K562 (cell line): ENCODE data around the gene FPGS.
A peak's percentile ranks its signal among the peaks of the same experiment; 100 is the strongest.

ENCODE experiments used
- JUN ChIP-seq, 2 experiments: sonication (generic) in 1 of 2; formaldehyde crosslinking in 1 of 2; IDR thresholded peaks; 2 replicates each; pipeline versions ENCODE4 v1.6.1 to v1.8.0; 2012 to 2022; ENCODE audit warnings: borderline replicate concordance in 2 of 2, mild to moderate bottlenecking in 2 of 2, improper control_type of control experiment in 1 of 2, low read depth in 1 of 2, low read length in 1 of 2, missing genetic modification reagents in 1 of 2
- L3MBTL2 ChIP-seq: fragments of 450-650 bp; IDR thresholded peaks from 2 replicates; pipeline ENCODE4 v1.6.1; 2016; ENCODE audit warnings: mild to moderate bottlenecking, moderate library complexity
- NELFE ChIP-seq: IDR thresholded peaks from 2 replicates; pipeline ENCODE4 v1.6.1; 2011; ENCODE audit warnings: mild to moderate bottlenecking; ENCODE audit not compliant: insufficient read depth, insufficient read length
- NFE2 ChIP-seq: IDR thresholded peaks from 2 replicates; pipeline ENCODE4 v1.6.1; 2014; ENCODE audit warnings: antibody characterized with exemption, low read depth
- POLR2A ChIP-seq: fragments of 450-650 bp; conservative IDR thresholded peaks from 2 replicates; pipeline ENCODE4 v1.6.1; 2016
- PREB ChIP-seq: sonication (generic); formaldehyde crosslinking; IDR thresholded peaks from 2 replicates; pipeline ENCODE4 v1.8.1; 2023; ENCODE audit warnings: mild to moderate bottlenecking, missing genetic modification reagents
- RCOR1 ChIP-seq, 2 experiments: IDR thresholded peaks; 2 replicates each; pipeline ENCODE4 v1.6.1; 2012; ENCODE audit warnings: low read depth in 2 of 2, low read length in 2 of 2, borderline replicate concordance in 1 of 2, improper control_type of control experiment in 1 of 2
- SREBF2 ChIP-seq: sonication (generic); formaldehyde crosslinking; IDR thresholded peaks from 2 replicates; pipeline ENCODE4 v1.4.0; 2020; ENCODE audit warnings: mild to moderate bottlenecking, missing genetic modification reagents
- TCF7 ChIP-seq: sonication (generic); IDR thresholded peaks from 2 replicates; pipeline ENCODE4 v1.6.1; 2016; ENCODE audit warnings: antibody characterized with exemption, borderline replicate concordance
- ZNF143 ChIP-seq: sonication (generic); formaldehyde crosslinking; IDR thresholded peaks from 2 replicates; pipeline ENCODE4 v1.9.0; 2022; ENCODE audit warnings: mild to moderate bottlenecking, missing genetic modification reagents
- TF ChIP-seq, protein P1 (sequence below): fragments of 450-650 bp; formaldehyde crosslinking; IDR thresholded peaks from 2 replicates; pipeline ENCODE4 v1.4.0; 2022; ENCODE audit warnings: missing genetic modification characterization

GRCh38 chr9:127860779-127861178 lies 58.1 kb downstream of the FPGS start:
- TF ChIP-seq L3MBTL2 (no peak), NELFE (no peak), PREB (CRISPR knock-in tag) (no peak), NFE2 (no peak), POLR2A (no peak), JUN (IDR thresholded peaks at IDR 0.05; ENCODE audit: borderline replicate concordance, low read depth, low read length) (no peak), JUN (CRISPR knock-in tag; IDR thresholded peaks at IDR 0.05; ENCODE audit: borderline replicate concordance) (no peak), RCOR1 (IDR thresholded peaks at IDR 0.05; ENCODE audit: borderline replicate concordance in 1 of 2, low read depth in 2 of 2, low read length in 2 of 2) (peak in 1 of 2 experiments; percentile 64; a peak in 2 of 4 replicates), TCF7 (no peak), ZNF143 (no peak), SREBF2 (CRISPR knock-in tag) (no peak)
- TF ChIP-seq, protein P1, sequence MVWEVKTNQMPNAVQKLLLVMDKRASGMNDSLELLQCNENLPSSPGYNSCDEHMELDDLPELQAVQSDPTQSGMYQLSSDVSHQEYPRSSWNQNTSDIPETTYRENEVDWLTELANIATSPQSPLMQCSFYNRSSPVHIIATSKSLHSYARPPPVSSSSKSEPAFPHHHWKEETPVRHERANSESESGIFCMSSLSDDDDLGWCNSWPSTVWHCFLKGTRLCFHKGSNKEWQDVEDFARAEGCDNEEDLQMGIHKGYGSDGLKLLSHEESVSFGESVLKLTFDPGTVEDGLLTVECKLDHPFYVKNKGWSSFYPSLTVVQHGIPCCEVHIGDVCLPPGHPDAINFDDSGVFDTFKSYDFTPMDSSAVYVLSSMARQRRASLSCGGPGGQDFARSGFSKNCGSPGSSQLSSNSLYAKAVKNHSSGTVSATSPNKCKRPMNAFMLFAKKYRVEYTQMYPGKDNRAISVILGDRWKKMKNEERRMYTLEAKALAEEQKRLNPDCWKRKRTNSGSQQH (CRISPR knock-in tag): no peak
